Measurements from ENCODE around the gene CD83.

- TF ChIP-seq ZNF219 (CRISPR knock-in tag; IDR thresholded peaks at IDR 0.05; ENCODE audit: borderline replicate concordance) = no peak
- no peak for TF ChIP-seq CTCF (IDR thresholded peaks at IDR 0.05)
- TF ChIP-seq MAX (CRISPR knock-in tag; IDR thresholded peaks at IDR 0.05) = no peak
- no peak for TF ChIP-seq ESRRA (CRISPR knock-in tag; IDR thresholded peaks at IDR 0.05; ENCODE audit: borderline replicate concordance)
- no peak for TF ChIP-seq ELF4 (CRISPR knock-in tag; IDR thresholded peaks at IDR 0.05; ENCODE audit: low read depth)
- TF ChIP-seq FOXK1 (CRISPR knock-in tag; IDR thresholded peaks at IDR 0.05) = no peak
- TF ChIP-seq ZNF232 (CRISPR knock-in tag; IDR thresholded peaks at IDR 0.05) = no peak
- no peak for TF ChIP-seq JUN (CRISPR knock-in tag; IDR thresholded peaks at IDR 0.05)
- no peak for TF ChIP-seq ZBTB21 (CRISPR knock-in tag; IDR thresholded peaks at IDR 0.05; ENCODE audit: borderline replicate concordance)
- TF ChIP-seq ZNF512 (CRISPR knock-in tag; IDR thresholded peaks at IDR 0.05; ENCODE audit: borderline replicate concordance) = no peak
These were observed 15.3 kb downstream of the CD83 start for GRCh38 chr6:14132921-14133275.

Data from WTC11 (cell line).